Adrenal gland (tissue), 5 donors: ENCODE measurements around the gene RASA2.

Source experiments
- CTCF ChIP-seq, 6 experiments: fragments of 450-650 bp in 4 of 6; fragments of 200-600 bp in 2 of 6; sonication (generic) in 1 of 6; IDR thresholded peaks; 1 replicate in 5 of 6; 2 replicates in 1 of 6; pipeline versions ENCODE4 v1.5.1 to v1.8.0; 2016 to 2021; ENCODE audit warnings: antibody characterized with exemption in 6 of 6, mild to moderate bottlenecking in 2 of 6, moderate library complexity in 1 of 6
- POLR2A ChIP-seq, 2 donors: fragments of 450-650 bp; IDR thresholded peaks; one replicate each; pipeline ENCODE4 v1.6.1; 2017; ENCODE audit warnings: antibody characterized with exemption in 2 of 2, mild to moderate bottlenecking in 2 of 2, moderate library complexity in 1 of 2
- donor health status: DM: no; HTN: no; CAD: no.

- TF ChIP-seq CTCF (IDR thresholded peaks at IDR 0.05) (no peak), POLR2A (IDR thresholded peaks at IDR 0.05) (peak in 1 of 2 donors; percentile 8)
These were observed 177.2 kb downstream of the RASA2 start for GRCh38 chr3:141663993-141664392.
